ENCODE data around the gene PCSK7. TPM values are rescaled to one million over a fixed set of nuclear protein-coding genes. Genes with fewer than 3 reads are reported as not detected.

Gene PCSK7
- total and polyA plus RNA-seq, 2 of the 4 experiments (the other 2 are of a cell fraction): 35.8 to 54.3 TPM

- ATAC-seq (ENCODE audit: low read depth): no peak
- H3K23ac ChIP-seq (ENCODE audit: low read depth, low read length): no peak overlapping the region
- H3K4me3 ChIP-seq (ENCODE audit: insufficient read depth, low read depth, low read length): no peak overlapping the region
- ChIA-PET CTCF (no interaction called here), POLR2A (ENCODE audit: unreplicated experiment) (no interaction called here)
- intact Hi-C loops (cut with micrococcal nuclease): no loop called here
- no peak overlapping the region for H3K9ac ChIP-seq (ENCODE audit: low read depth, low read length)
- H3K9me1 ChIP-seq (ENCODE audit: insufficient read depth, low read length): peaks cover 19% of the 10 kb centered on the region
- H2AK5ac ChIP-seq (ENCODE audit: low read depth, low read length): no peak overlapping the region
- H3K9me3 ChIP-seq (ENCODE audit: control insufficient read depth, insufficient read depth, low read length): no peaks in the 10 kb centered on the region
- H3K4me2 ChIP-seq (ENCODE audit: low read depth, low read length): no peak overlapping the region
- H3K27me3 ChIP-seq (ENCODE audit: control insufficient read depth, insufficient read depth, low read length): no peaks in the 10 kb centered on the region
- H3K27ac ChIP-seq (ENCODE audit: insufficient read depth, low read length): no peak overlapping the region
- no peak overlapping the region for H3K14ac ChIP-seq (replicated peaks; ENCODE audit: low read depth, low read length)
- WGBS, 2 experiments (ENCODE audit: extremely low coverage in 2 of 2, insufficient read length in 1 of 2): no CpG with 5 or more reads among the region's 2 CpGs
- H3K36me3 ChIP-seq (ENCODE audit: control insufficient read depth, insufficient read depth, low read length): peaks cover 9% of the 10 kb centered on the region
- H3K4ac ChIP-seq (ENCODE audit: low read depth, low read length): peak overlapping the region; percentile 32; the same call in 1 of the 2 replicates
- no peak overlapping the region for H4K5ac ChIP-seq (ENCODE audit: low read depth, low read length)
- in situ Hi-C loops (cut with MboI; ENCODE audit: low sequenced_read_pairs): no loop called here
- H2AFZ ChIP-seq (replicated peaks; ENCODE audit: low read length, poor library complexity): no peak overlapping the region
- peak overlapping the region; percentile 16; the same call in 1 of the 2 replicates for H4K91ac ChIP-seq (ENCODE audit: insufficient read depth, low read depth, low read length)
- no peak for DNase-seq
- 0 out of 2 replicates have a peak overlapping the region, but pooled peaks have one; percentile 9 for H3K18ac ChIP-seq (ENCODE audit: low read depth, low read length)
- H2BK120ac ChIP-seq (ENCODE audit: low read depth, low read length): peak overlapping the region; percentile 5; the same call in 1 of the 2 replicates
- no peaks in the 10 kb centered on the region; the same call in 1 of the 2 replicates for H4K20me1 ChIP-seq (ENCODE audit: insufficient read depth, low read length)
- dilution Hi-C loops (cut with HindIII; ENCODE audit: low sequenced_read_pairs, unreplicated experiment): no loop called here
- no TSS peak for BruUV-seq (replicated peaks)
- H3K4me1 ChIP-seq (ENCODE audit: control insufficient read depth, insufficient read depth, low read length): peaks cover 17% of the 10 kb centered on the region
- TF ChIP-seq, protein P1, sequence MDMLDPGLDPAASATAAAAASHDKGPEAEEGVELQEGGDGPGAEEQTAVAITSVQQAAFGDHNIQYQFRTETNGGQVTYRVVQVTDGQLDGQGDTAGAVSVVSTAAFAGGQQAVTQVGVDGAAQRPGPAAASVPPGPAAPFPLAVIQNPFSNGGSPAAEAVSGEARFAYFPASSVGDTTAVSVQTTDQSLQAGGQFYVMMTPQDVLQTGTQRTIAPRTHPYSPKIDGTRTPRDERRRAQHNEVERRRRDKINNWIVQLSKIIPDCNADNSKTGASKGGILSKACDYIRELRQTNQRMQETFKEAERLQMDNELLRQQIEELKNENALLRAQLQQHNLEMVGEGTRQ (IDR thresholded peaks at IDR 0.05; ENCODE audit: low read depth, low read length): no peak
- TF ChIP-seq POLR2A (IDR thresholded peaks at IDR 0.05; ENCODE audit: low read depth, low read length) (no peak), RAD21 (IDR thresholded peaks at IDR 0.05; ENCODE audit: low read length) (no peak), CHD1 (IDR thresholded peaks at IDR 0.05; ENCODE audit: low read depth, low read length) (no peak), FOS (IDR thresholded peaks at IDR 0.05; ENCODE audit: low read depth, low read length) (no peak), MAFK (IDR thresholded peaks at IDR 0.05; ENCODE audit: low read depth, low read length) (no peak)
- H2BK15ac ChIP-seq (ENCODE audit: low read depth, low read length): no peak overlapping the region
- peaks cover 8 to 27% of the 10 kb centered on the region in 2 experiments for H3K79me1 ChIP-seq (ENCODE audit: low read depth in 1 of 2, low read length in 2 of 2)
- no peak overlapping the region for H4K8ac ChIP-seq (ENCODE audit: low read depth in 2 of 2, low read length in 2 of 2)
- no peak overlapping the region for H2AK9ac ChIP-seq (replicated peaks; ENCODE audit: low read depth, low read length, poor library complexity)
- peak overlapping the region; percentile 11 for H2BK5ac ChIP-seq (ENCODE audit: low read depth, low read length, poor library complexity, severe bottlenecking)
- no peak overlapping the region for H3K56ac ChIP-seq (ENCODE audit: extremely low read depth, insufficient read depth, low read length)
- H2BK20ac ChIP-seq (ENCODE audit: low read depth, low read length): 0 out of 2 replicates have a peak overlapping the region, but pooled peaks have one; percentile 22
These were observed 46.5 kb upstream of the PCSK7 start for GRCh38 chr11:117278347-117278746.
